Hepatocyte (in vitro differentiated cells): Measurements from ENCODE around the gene SRRM2. TPM values are rescaled to one million over a fixed set of nuclear protein-coding genes. Genes with fewer than 3 reads are reported as not detected.

ENCODE experiments used
- DNase-seq: peaks from one replicate; pipeline ENCODE4 v3.0.0-alpha.2; 2016; ENCODE audit warnings: low spot score
- H2AFZ ChIP-seq: fragments of 200-600 bp; sonication (generic); 2 replicates; pipeline ENCODE4 v1.6.0; 2016; ENCODE audit warnings: antibody characterized with exemption, mild to moderate bottlenecking
- H3K27ac ChIP-seq: fragments of 200-600 bp; sonication (generic); 2 replicates; pipeline ENCODE4 v1.5.1; 2016; ENCODE audit warnings: mild to moderate bottlenecking
- H3K27me3 ChIP-seq: fragments of 200-600 bp; sonication (generic); 2 replicates; pipeline ENCODE4 v1.6.1; 2016
- H3K36me3 ChIP-seq: fragments of 200-600 bp; sonication (generic); replicated peaks from 2 replicates; pipeline ENCODE4 v1.5.1; 2016; ENCODE audit warnings: low read depth; ENCODE audit not compliant: insufficient read depth
- H3K4me1 ChIP-seq: fragments of 200-600 bp; sonication (generic); 2 replicates; pipeline ENCODE4 v1.5.1; 2016; ENCODE audit warnings: mild to moderate bottlenecking, moderate library complexity; ENCODE audit not compliant: insufficient read depth
- H3K4me2 ChIP-seq: fragments of 200-600 bp; sonication (generic); 2 replicates; pipeline ENCODE4 v1.6.0; 2016
- H3K4me3 ChIP-seq: fragments of 200-600 bp; sonication (generic); 2 replicates; pipeline ENCODE4 v1.5.1; 2016; ENCODE audit warnings: mild to moderate bottlenecking
- H3K79me2 ChIP-seq: fragments of 200-600 bp; sonication (generic); 2 replicates; pipeline ENCODE4 v1.6.0; 2017; ENCODE audit warnings: mild to moderate bottlenecking
- H3K9me2 ChIP-seq: fragments of 200-600 bp; sonication (generic); replicated peaks from 2 replicates; pipeline ENCODE4 v1.6.0; 2017; ENCODE audit warnings: mild to moderate bottlenecking; ENCODE audit not compliant: insufficient read depth
- H3K9me3 ChIP-seq: fragments of 200-600 bp; sonication (generic); 2 replicates; pipeline ENCODE4 v1.5.1; 2016; ENCODE audit warnings: low read depth, mild to moderate bottlenecking
- H4K20me1 ChIP-seq: fragments of 200-600 bp; sonication (generic); 2 replicates; pipeline ENCODE4 v1.6.0; 2016; ENCODE audit warnings: mild to moderate bottlenecking; ENCODE audit not compliant: insufficient read depth, poor library complexity, severe bottlenecking
- EZH2 ChIP-seq: fragments of 200-600 bp; sonication (generic); IDR thresholded peaks from 2 replicates; pipeline ENCODE4 v1.6.1; 2016; ENCODE audit warnings: antibody characterized with exemption, mild to moderate bottlenecking, borderline replicate concordance
- EZH2phosphoT487 ChIP-seq: fragments of 200-600 bp; sonication (generic); IDR thresholded peaks from one replicate; pipeline ENCODE4 v1.6.1; 2018; ENCODE audit warnings: antibody characterized with exemption, mild to moderate bottlenecking, low read depth, moderate library complexity; ENCODE audit not compliant: unreplicated experiment, severe bottlenecking
- WGBS: methylation state at CpG from one replicate; pipeline ENCODE4 v1.1.6; 2016; ENCODE audit warnings: low lambda C conversion rate; ENCODE audit errors: missing lambda C conversion rate; 5-methylcytosine and 5-hydroxymethylcytosine counted together
- polyA plus RNA-seq: library from polyadenylated mRNA; unstranded; fragments of >200 nt; fragmentation: Nextera tagmentation; extraction: Ambion mirVana; gene quantifications from 2 replicates; pipeline ENCODE4 v1.2.1, GENCODE V29; 2016
- total RNA-seq: library from RNA; depleted of rRNA; stranded (reverse); fragments of >200 nt; gene quantifications from 2 replicates; pipeline ENCODE4 v1.2.3, GENCODE V29; 2014
- TF ChIP-seq, protein P1 (sequence below): fragments of 200-600 bp; sonication (generic); IDR thresholded peaks from 2 replicates; pipeline ENCODE4 v1.5.1; 2016; ENCODE audit warnings: antibody characterized with exemption, mild to moderate bottlenecking; ENCODE audit not compliant: poor library complexity

Gene SRRM2
- total and polyA plus RNA-seq, 2 experiments from 2014 or later: 142 to 403 TPM

DNA sequence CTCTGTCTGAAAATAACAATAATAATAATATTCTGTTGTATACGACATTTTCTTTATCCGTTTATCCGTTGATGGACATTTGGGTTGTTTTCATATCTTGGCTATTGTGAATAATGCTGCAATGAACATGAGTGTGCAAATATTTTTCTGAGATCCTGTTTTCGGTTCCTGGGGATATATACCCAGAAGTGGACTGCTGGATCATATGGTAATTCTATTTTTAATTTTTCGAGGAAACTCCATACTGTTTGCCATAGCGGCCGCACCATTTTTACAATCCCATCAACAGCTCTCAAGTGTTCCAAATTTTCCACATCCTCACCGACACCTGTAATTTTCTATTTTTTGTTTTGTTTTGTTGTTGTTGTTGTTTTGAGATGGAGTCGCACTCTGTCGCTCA lies 40.5 kb downstream of the SRRM2 start:
- H4K20me1 ChIP-seq: no peaks in the 10 kb centered on the region
- no peak overlapping the region for H2AFZ ChIP-seq
- H3K27me3 ChIP-seq: no peaks in the 10 kb centered on the region
- H3K4me1 ChIP-seq: peaks cover 3% of the 10 kb centered on the region
- no peaks in the 10 kb centered on the region for H3K36me3 ChIP-seq
- WGBS: 92% methylated on average over 10 of the region's 10 CpGs
- no peak for DNase-seq
- TF ChIP-seq EZH2phosphoT487: no peak
- TF ChIP-seq, protein P1, sequence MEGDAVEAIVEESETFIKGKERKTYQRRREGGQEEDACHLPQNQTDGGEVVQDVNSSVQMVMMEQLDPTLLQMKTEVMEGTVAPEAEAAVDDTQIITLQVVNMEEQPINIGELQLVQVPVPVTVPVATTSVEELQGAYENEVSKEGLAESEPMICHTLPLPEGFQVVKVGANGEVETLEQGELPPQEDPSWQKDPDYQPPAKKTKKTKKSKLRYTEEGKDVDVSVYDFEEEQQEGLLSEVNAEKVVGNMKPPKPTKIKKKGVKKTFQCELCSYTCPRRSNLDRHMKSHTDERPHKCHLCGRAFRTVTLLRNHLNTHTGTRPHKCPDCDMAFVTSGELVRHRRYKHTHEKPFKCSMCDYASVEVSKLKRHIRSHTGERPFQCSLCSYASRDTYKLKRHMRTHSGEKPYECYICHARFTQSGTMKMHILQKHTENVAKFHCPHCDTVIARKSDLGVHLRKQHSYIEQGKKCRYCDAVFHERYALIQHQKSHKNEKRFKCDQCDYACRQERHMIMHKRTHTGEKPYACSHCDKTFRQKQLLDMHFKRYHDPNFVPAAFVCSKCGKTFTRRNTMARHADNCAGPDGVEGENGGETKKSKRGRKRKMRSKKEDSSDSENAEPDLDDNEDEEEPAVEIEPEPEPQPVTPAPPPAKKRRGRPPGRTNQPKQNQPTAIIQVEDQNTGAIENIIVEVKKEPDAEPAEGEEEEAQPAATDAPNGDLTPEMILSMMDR: no peak
- TF ChIP-seq EZH2: no peak
- no peak overlapping the region for H3K4me3 ChIP-seq
- no peaks in the 10 kb centered on the region for H3K79me2 ChIP-seq
- no peak overlapping the region for H3K4me2 ChIP-seq
- no peaks in the 10 kb centered on the region for H3K9me3 ChIP-seq
- H3K27ac ChIP-seq: no peak overlapping the region
- H3K9me2 ChIP-seq: no peaks in the 10 kb centered on the region

DNA sequence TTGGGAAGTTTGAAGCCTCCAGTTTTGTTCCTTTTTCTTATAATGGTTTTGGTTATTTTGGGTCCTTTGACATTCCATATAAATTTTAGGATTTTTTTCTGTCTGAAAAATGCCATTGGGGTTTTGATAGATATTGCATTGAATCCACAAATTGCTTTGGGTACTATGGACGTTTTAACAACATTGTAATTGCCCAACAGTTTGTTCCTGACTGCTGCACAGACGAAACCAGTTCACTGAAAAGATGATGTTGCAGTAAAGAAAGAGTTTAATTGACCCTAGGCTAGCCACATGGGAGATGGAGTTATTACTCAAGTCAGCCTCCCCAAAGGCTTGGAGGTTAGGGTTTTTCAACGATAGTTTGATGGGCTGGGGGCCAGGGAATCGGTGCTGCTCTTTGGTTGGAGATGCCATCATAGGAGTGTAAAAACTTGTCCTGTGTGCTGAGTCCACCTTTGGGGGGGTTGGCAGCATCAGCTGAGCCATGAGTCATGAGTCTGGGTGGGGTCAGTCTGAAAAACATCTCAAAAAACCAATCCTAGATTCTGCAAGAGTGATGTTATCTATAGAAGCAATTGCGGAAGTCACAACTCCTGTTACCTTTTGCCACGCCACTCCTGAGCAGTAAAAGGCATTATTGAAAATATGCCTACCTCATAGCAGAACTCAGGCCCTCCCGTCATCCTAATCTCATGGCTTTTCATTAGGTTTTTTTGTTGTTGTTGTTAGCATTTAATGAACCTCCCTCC lies 43.1 kb downstream of the SRRM2 start:
- H3K27ac ChIP-seq: peak overlapping the region; percentile 89

DNA sequence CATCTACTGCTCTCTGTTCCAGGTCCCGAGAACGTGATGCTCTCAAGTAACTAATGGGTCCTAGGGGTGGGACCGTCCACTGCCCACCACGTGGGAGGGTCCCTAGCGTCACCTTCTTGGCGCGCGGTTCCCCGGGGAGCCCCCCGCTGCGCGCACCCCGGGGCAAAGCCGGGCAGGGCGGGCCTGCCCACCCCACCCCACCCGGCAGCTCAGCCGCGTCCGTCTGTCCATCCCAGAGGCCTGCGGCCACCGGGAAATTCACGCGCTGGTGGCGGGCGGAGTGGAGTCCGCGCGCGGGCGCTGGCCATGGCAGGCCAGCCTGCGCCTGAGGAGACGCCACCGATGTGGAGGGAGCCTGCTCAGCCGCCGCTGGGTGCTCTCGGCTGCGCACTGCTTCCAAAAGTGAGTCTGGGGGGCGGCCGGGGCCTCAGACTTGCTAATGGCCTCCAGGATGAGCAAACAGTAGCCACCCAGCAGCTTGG lies 46.3 kb downstream of the SRRM2 start:
- no peak for DNase-seq
- H3K4me3 ChIP-seq: no peak overlapping the region
- TF ChIP-seq EZH2: no peak
- no peak for TF ChIP-seq EZH2phosphoT487
- TF ChIP-seq, protein P1: no peak
- H3K4me2 ChIP-seq: no peak overlapping the region
- H3K36me3 ChIP-seq: no peaks in the 10 kb centered on the region
- H3K27me3 ChIP-seq: no peaks in the 10 kb centered on the region
- H3K9me2 ChIP-seq: no peaks in the 10 kb centered on the region
- H3K4me1 ChIP-seq: peaks cover 12% of the 10 kb centered on the region
- over 99% methylated on average over 16 of the region's 39 CpGs for WGBS
- no peaks in the 10 kb centered on the region for H3K9me3 ChIP-seq
- peak overlapping the region; percentile 98 for H3K27ac ChIP-seq
- H4K20me1 ChIP-seq: no peaks in the 10 kb centered on the region
- no peak overlapping the region for H2AFZ ChIP-seq
- H3K79me2 ChIP-seq: no peaks in the 10 kb centered on the region

More for the DNA sequence above, 43.1 kb downstream of the SRRM2 start:
- WGBS: 74% methylated on average over 7 of the region's 7 CpGs
- no peak overlapping the region for H3K4me3 ChIP-seq
- DNase-seq: peak; percentile 60
- H3K4me1 ChIP-seq: peaks cover 12% of the 10 kb centered on the region
- no peaks in the 10 kb centered on the region for H4K20me1 ChIP-seq
- H3K9me3 ChIP-seq: no peaks in the 10 kb centered on the region
- no peak for TF ChIP-seq EZH2
- no peak for TF ChIP-seq EZH2phosphoT487
- TF ChIP-seq, protein P1: no peak
- H3K36me3 ChIP-seq: no peaks in the 10 kb centered on the region
- H3K4me2 ChIP-seq: no peak overlapping the region
- no peaks in the 10 kb centered on the region for H3K79me2 ChIP-seq
- H2AFZ ChIP-seq: no peak overlapping the region
- no peaks in the 10 kb centered on the region for H3K27me3 ChIP-seq
- H3K9me2 ChIP-seq: no peaks in the 10 kb centered on the region
